Liver (tissue), 9 donors: ENCODE measurements around the gene TIMP3. TPM values are rescaled to one million over a fixed set of nuclear protein-coding genes. Genes with fewer than 3 reads are reported as not detected.

Experiments
- DNase-seq: peaks from one replicate; pipeline ENCODE4 v3.0.0-alpha.2; 2017; ENCODE audit warnings: low spot score
- H3K27ac ChIP-seq, 2 donors: one replicate each; pipeline ENCODE4 v1.7.0; 2013; ENCODE audit warnings: inconsistent platforms in 2 of 2, low read length in 2 of 2, control low read depth in 1 of 2, low read depth in 1 of 2, mild to moderate bottlenecking in 1 of 2
- H3K27me3 ChIP-seq, 4 donors: one replicate each; pipeline versions ENCODE4 v1.6.1 to v1.7.0; 2013; ENCODE audit warnings: low read length in 3 of 4, inconsistent platforms in 1 of 4, mild to moderate bottlenecking in 1 of 4, moderate library complexity in 1 of 4; ENCODE audit not compliant: control insufficient read depth in 4 of 4, insufficient read depth in 4 of 4
- H3K36me3 ChIP-seq, 4 donors: one replicate each; pipeline versions ENCODE4 v1.6.1 to v1.7.0; 2013; ENCODE audit warnings: low read length in 3 of 4, mild to moderate bottlenecking in 3 of 4, low read depth in 1 of 4, moderate library complexity in 1 of 4; ENCODE audit not compliant: control insufficient read depth in 4 of 4, insufficient read depth in 3 of 4
- H3K4me1 ChIP-seq, 4 donors: one replicate each; pipeline versions ENCODE4 v1.6.1 to v1.7.0; 2013; ENCODE audit warnings: low read length in 3 of 4, mild to moderate bottlenecking in 3 of 4, moderate library complexity in 1 of 4; ENCODE audit not compliant: control insufficient read depth in 4 of 4, insufficient read depth in 4 of 4
- H3K4me3 ChIP-seq, 3 donors: one replicate each; pipeline versions ENCODE4 v1.6.1 to v1.7.0; 2013; ENCODE audit warnings: low read length in 3 of 3, control low read depth in 1 of 3, low read depth in 1 of 3, mild to moderate bottlenecking in 1 of 3
- H3K9ac ChIP-seq, 2 donors: one replicate each; pipeline ENCODE4 v1.7.0; 2013; ENCODE audit warnings: low read length in 2 of 2, mild to moderate bottlenecking in 2 of 2, moderate library complexity in 2 of 2, control low read depth in 1 of 2, low read depth in 1 of 2
- H3K9me3 ChIP-seq, 4 donors: one replicate each; pipeline versions ENCODE4 v1.6.1 to v1.7.0; 2013; ENCODE audit warnings: low read length in 3 of 4; ENCODE audit not compliant: control insufficient read depth in 4 of 4
- ATF3 ChIP-seq: IDR thresholded peaks from 2 replicates; pipeline ENCODE4 v1.6.1; 2016; ENCODE audit warnings: antibody characterized with exemption
- EGR1 ChIP-seq, 2 donors: IDR thresholded peaks; 2 replicates each; pipeline ENCODE4 v1.6.1; 2016 to 2018; ENCODE audit warnings: antibody characterized with exemption in 2 of 2, low read depth in 2 of 2
- FOXA1 ChIP-seq: IDR thresholded peaks from 2 replicates; pipeline ENCODE4 v1.6.1; 2016; ENCODE audit warnings: antibody characterized with exemption
- FOXA2 ChIP-seq: IDR thresholded peaks from 2 replicates; pipeline ENCODE4 v1.6.1; 2016; ENCODE audit warnings: antibody characterized with exemption
- GABPA ChIP-seq, 2 donors: IDR thresholded peaks in 1 of 2; conservative IDR thresholded peaks in 1 of 2; 2 replicates each; pipeline ENCODE4 v1.6.1; 2016; ENCODE audit warnings: antibody characterized with exemption in 2 of 2, mild to moderate bottlenecking in 1 of 2, moderate library complexity in 1 of 2
- HNF4A ChIP-seq, 2 donors: conservative IDR thresholded peaks; 2 replicates each; pipeline ENCODE4 v1.6.1; 2016; ENCODE audit warnings: antibody characterized with exemption in 2 of 2, mild to moderate bottlenecking in 2 of 2
- HNF4G ChIP-seq: IDR thresholded peaks from 2 replicates; pipeline ENCODE4 v1.6.1; 2016; ENCODE audit warnings: antibody characterized with exemption
- JUND ChIP-seq, 2 donors: IDR thresholded peaks; 2 replicates each; pipeline ENCODE4 v1.6.1; 2016; ENCODE audit warnings: antibody characterized with exemption in 2 of 2
- MAX ChIP-seq: IDR thresholded peaks from 2 replicates; pipeline ENCODE4 v1.6.1; 2016; ENCODE audit warnings: antibody characterized with exemption
- NR2F2 ChIP-seq: IDR thresholded peaks from 2 replicates; pipeline ENCODE4 v1.6.1; 2016; ENCODE audit warnings: antibody characterized with exemption
- RAD21 ChIP-seq, 2 donors: IDR thresholded peaks; 2 replicates each; pipeline ENCODE4 v1.6.1; 2016; ENCODE audit warnings: antibody characterized with exemption in 2 of 2, mild to moderate bottlenecking in 2 of 2
- REST ChIP-seq: IDR thresholded peaks from 2 replicates; pipeline ENCODE4 v1.6.1; 2016; ENCODE audit warnings: antibody characterized with exemption, mild to moderate bottlenecking
- RXRA ChIP-seq, 2 donors: IDR thresholded peaks; 2 replicates each; pipeline ENCODE4 v1.6.1; 2017 to 2018; ENCODE audit warnings: antibody characterized with exemption in 2 of 2, mild to moderate bottlenecking in 1 of 2
- SP1 ChIP-seq: IDR thresholded peaks from 2 replicates; pipeline ENCODE4 v1.6.1; 2018; ENCODE audit warnings: antibody characterized with exemption, mild to moderate bottlenecking
- TAF1 ChIP-seq: conservative IDR thresholded peaks from 2 replicates; pipeline ENCODE4 v1.6.1; 2016; ENCODE audit warnings: antibody characterized with exemption, mild to moderate bottlenecking
- YY1 ChIP-seq: IDR thresholded peaks from 2 replicates; pipeline ENCODE4 v1.6.1; 2016; ENCODE audit warnings: antibody characterized with exemption, mild to moderate bottlenecking
- WGBS: extraction: QIAGEN DNeasy Blood & Tissue Kit; methylation state at CpG from one replicate; pipeline ENCODE4 v1.1.7; 2013; 5-methylcytosine and 5-hydroxymethylcytosine counted together
- polyA plus RNA-seq, 2 donors: library from polyadenylated mRNA; stranded (reverse) in 1 of 2; unstranded in 1 of 2; fragments of 200-250 nt in 1 of 2; fragments of >200 nt in 1 of 2; fragmentation: Nextera tagmentation in 1 of 2; extraction: Ambion mirVana in 1 of 2; gene quantifications; one replicate each; pipeline versions ENCODE4 v1.2.1 to v1.2.3, GENCODE V29; 2013 to 2015
- total RNA-seq, 2 donors: library from RNA; depleted of rRNA; stranded (reverse); fragments of >200 nt; gene quantifications; one replicate each; pipeline ENCODE4 v1.2.3, GENCODE V29; 2014
- TF ChIP-seq, protein P1 (sequence below): IDR thresholded peaks from 2 replicates; pipeline ENCODE4 v1.6.1; 2016; ENCODE audit warnings: antibody characterized with exemption
- TF ChIP-seq, protein P2 (sequence below): fragments of 150-350 bp; IDR thresholded peaks from 2 replicates; pipeline ENCODE4 v1.5.1; 2017; ENCODE audit warnings: improper control_type of control experiment, low read depth, low read length; ENCODE audit not compliant: missing input control
- donor health status: healthy.
- donor health status: healthy.
- donor health status: healthy.
- donor health status: healthy.
- donor health status: healthy.

Gene TIMP3
- total and polyA plus RNA-seq, 4 donors = 28.0 to 44.0 (median 31.2) TPM

DNA sequence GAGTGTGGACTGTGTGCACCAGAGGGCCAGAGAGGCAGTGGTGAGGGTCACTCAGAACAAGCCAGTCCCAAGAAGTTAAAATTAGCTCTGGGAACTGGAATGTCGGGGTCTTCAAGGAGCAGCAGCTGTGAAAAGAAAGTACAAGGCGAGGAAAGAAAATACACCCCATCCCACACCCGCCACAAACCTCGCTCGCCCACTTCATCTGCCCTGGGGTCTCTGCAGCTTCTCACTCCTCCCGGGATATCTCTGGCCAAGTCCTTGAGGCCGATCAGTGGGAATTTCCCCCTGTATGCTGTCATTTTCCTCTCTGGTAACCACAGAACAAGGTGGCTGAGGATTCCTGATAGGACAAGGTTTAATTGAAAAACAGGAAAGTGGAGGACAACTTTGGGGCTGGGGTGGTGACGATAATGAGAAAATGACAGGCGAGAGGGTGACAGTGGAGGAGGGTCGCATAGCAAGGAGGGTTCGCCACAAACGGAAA lies 36.3 kb upstream of the TIMP3 start:
- WGBS = 73% methylated on average over 12 of the region's 12 CpGs
- TF ChIP-seq TAF1 = no peak
- TF ChIP-seq HNF4G = no peak
- TF ChIP-seq EGR1 (IDR thresholded peaks at IDR 0.05; ENCODE audit: low read depth in 2 of 2) = no peak
- no peak for TF ChIP-seq SP1
- no peak for TF ChIP-seq RXRA (IDR thresholded peaks at IDR 0.05)
- no peak for TF ChIP-seq YY1
- TF ChIP-seq JUND (IDR thresholded peaks at IDR 0.05) = no peak
- no peak for TF ChIP-seq HNF4A (conservative IDR thresholded peaks at IDR 0.05)
- TF ChIP-seq NR2F2 = no peak
- no peak for TF ChIP-seq FOXA2
- TF ChIP-seq FOXA1 = no peak
- TF ChIP-seq GABPA (IDR thresholded peaks at IDR 0.05 in 1 of 2, conservative IDR thresholded peaks at IDR 0.05 in 1 of 2) = no peak
- TF ChIP-seq, protein P1, sequence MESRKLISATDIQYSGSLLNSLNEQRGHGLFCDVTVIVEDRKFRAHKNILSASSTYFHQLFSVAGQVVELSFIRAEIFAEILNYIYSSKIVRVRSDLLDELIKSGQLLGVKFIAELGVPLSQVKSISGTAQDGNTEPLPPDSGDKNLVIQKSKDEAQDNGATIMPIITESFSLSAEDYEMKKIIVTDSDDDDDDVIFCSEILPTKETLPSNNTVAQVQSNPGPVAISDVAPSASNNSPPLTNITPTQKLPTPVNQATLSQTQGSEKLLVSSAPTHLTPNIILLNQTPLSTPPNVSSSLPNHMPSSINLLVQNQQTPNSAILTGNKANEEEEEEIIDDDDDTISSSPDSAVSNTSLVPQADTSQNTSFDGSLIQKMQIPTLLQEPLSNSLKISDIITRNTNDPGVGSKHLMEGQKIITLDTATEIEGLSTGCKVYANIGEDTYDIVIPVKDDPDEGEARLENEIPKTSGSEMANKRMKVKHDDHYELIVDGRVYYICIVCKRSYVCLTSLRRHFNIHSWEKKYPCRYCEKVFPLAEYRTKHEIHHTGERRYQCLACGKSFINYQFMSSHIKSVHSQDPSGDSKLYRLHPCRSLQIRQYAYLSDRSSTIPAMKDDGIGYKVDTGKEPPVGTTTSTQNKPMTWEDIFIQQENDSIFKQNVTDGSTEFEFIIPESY = no peak
- TF ChIP-seq ATF3 = no peak
- TF ChIP-seq, protein P2, sequence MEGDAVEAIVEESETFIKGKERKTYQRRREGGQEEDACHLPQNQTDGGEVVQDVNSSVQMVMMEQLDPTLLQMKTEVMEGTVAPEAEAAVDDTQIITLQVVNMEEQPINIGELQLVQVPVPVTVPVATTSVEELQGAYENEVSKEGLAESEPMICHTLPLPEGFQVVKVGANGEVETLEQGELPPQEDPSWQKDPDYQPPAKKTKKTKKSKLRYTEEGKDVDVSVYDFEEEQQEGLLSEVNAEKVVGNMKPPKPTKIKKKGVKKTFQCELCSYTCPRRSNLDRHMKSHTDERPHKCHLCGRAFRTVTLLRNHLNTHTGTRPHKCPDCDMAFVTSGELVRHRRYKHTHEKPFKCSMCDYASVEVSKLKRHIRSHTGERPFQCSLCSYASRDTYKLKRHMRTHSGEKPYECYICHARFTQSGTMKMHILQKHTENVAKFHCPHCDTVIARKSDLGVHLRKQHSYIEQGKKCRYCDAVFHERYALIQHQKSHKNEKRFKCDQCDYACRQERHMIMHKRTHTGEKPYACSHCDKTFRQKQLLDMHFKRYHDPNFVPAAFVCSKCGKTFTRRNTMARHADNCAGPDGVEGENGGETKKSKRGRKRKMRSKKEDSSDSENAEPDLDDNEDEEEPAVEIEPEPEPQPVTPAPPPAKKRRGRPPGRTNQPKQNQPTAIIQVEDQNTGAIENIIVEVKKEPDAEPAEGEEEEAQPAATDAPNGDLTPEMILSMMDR = no peak
- Histone ChIP-seq H3K4me1 (no peaks in the 10 kb centered on the region), H3K27me3 (no peaks in the 10 kb centered on the region), H3K9ac (no peak overlapping the region), H3K9me3 (no peaks in the 10 kb centered on the region), H3K4me3 (no peak overlapping the region), H3K36me3 (no peaks in the 10 kb centered on the region), H3K27ac (no peak overlapping the region)
- no peak for DNase-seq

GRCh38 chr22:32771756-32772155 lies 29.7 kb upstream of the TIMP3 start:
- WGBS = 68% methylated on average over 4 of the region's 4 CpGs
- Histone ChIP-seq H3K4me1 (peaks cover 0 to 6% (median 2%) of the 10 kb centered on the region in 4 donors), H3K9ac (no peak overlapping the region), H3K27me3 (no peaks in the 10 kb centered on the region), H3K4me3 (no peak overlapping the region), H3K36me3 (no peaks in the 10 kb centered on the region), H3K9me3 (no peaks in the 10 kb centered on the region), H3K27ac (no peak overlapping the region)
- TF ChIP-seq ATF3 (no peak), REST (no peak), FOXA1 (no peak), FOXA2 (no peak), JUND (IDR thresholded peaks at IDR 0.05) (no peak), GABPA (IDR thresholded peaks at IDR 0.05 in 1 of 2, conservative IDR thresholded peaks at IDR 0.05 in 1 of 2) (no peak), EGR1 (IDR thresholded peaks at IDR 0.05; ENCODE audit: low read depth in 2 of 2) (no peak), MAX (no peak), NR2F2 (no peak), SP1 (no peak), RAD21 (IDR thresholded peaks at IDR 0.05) (no peak), TAF1 (no peak), HNF4A (conservative IDR thresholded peaks at IDR 0.05) (no peak)
- TF ChIP-seq, protein P2 = no peak
- DNase-seq = no peak
